Activated CD8-positive, alpha-beta memory T cell treated with anti-CD3 and anti-CD28 coated beads for 24 hours (primary cell): ENCODE data around the gene CAD.

Experiments used
- DNase-seq: peaks from one replicate; pipeline ENCODE4 v3.0.0-alpha.2; 2020

CAD gene

DNA sequence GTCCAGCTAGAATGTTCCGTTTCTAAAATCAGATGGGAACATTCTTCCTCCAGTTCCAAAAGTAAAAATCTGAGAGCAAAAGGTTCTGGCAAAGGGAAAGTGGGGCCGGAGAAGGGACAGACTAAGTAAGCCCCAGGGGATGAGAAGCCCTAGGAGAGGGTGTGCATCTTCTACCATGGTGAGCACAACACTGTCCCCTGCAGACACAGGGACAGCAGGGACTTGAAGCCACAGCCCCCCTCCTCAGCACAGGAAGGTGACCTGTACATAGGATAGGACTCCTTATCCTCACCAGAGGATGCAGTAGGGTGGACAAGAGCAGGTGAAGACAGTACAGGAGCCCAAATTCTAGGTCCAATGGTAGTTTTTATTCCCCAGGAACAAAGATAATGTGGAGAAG is 17.9 kb upstream of the CAD start:
- no peak for DNase-seq

DNA sequence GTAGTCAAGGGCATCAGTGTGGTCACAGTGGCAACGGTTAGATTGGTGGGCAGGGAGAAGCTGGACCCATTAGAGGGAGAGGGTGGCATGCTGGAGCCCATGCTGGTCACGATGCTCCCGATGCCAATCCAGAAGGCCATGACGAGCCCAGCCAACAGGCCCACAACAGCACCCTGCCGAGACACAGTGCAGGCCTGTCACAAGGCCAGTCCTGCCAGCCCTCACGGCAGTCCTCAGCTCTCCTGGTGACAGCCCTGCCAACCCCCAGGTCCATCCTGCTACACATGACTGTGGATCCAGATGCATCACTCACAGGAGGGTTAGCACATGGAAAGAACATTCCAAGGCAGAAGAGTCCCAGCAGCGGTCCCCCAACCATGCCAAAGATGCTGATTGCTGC is 15.5 kb upstream of the CAD start:
- no peak for DNase-seq

DNA sequence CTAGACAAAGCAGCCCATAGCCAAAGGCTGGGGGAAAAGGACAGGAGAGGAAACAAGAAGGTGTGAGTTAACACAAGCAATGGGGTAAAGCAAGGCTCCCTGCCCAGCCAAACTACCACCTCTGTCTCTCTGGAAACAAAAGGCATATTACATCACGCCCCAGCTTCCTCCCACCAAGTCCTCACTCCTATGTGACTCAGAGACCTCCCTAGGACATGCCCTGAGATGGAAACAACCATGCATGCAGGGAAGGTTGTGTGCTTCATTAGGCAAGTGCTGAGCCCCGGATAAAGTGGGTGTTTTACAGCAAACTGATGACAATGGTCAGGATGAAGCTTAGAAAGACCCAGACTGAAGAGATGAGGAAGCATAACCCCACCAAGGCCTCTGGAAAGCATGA is 14.3 kb upstream of the CAD start:
- DNase-seq = no peak

DNA sequence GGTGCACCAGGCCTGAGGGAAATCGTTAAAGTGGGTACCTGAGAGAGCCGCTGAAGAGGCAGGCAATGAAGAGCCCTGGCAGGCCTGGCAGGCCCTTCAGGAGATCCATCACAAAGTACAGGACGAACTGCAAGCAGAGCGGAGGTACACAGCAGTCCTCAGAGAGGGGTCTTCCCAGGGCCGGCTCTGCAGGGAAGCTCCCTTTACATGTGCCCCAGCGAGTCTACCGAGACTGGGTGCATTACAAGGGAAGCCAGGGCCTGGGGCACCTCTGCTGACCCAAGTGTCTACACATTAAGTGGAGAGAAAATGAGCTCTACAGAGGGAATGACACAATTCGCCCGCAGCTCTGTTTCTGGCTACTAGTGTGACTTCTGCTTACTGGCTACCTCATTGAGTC is 13.4 kb upstream of the CAD start:
- no peak for DNase-seq

DNA sequence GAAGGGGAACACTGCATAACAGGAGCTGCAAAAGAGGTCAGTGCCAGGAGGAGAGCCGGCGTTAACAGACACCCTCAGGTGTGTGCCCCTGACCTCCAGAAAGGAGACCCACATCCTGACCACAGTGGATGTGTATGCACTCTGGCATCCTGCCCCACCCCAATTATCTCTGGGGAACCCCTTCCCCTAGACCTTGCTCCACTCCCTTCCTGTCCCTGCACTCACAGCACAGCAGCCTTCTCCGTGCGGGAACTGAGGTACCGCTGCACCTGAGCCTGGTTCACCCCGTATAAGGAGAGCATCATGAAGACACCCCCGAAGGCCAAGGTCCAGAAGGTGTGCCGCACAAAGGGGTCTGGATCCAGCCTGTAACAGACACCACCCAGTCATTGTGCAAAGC is 12.6 kb upstream of the CAD start:
- no peak for DNase-seq

DNA sequence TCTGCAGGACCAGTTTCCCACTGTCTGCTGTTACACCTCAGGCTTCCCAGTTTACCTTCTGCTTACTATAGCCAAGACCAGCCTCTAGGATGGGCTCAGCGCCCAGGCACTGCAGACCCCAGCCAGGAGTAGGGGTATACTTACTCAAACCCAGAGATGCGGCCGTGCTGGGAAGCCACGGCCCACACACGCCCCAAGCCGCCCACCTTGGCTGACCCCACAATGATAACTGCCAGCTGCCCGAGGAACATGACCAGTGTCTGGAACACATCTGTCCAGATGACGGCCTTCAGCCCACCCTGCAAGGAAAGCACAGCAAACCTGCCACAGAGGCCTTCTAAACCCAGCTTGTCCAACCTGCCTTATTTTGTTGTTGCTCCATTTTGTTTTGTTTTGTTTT is 12.0 kb upstream of the CAD start:
- no peak for DNase-seq

DNA sequence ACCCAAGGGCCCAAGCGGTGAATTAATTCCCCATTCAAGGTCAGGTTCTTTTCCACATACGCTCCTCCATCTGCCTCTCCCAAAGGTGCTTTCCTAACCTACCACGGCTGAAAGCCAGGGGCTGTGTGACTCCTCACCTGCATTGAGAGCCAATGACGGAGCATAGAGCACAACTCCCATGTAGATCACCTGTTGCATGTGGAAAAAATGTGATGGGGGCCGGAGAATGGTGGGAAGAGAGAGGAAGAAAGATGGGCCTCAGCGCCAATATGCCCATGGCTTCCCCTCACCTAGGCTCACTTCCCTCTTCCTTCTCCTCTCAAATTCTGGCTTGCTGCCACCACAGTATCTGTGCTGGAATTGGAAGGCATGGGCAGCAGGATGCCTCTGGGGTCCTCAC is 10.8 kb upstream of the CAD start:
- no peak for DNase-seq

DNA sequence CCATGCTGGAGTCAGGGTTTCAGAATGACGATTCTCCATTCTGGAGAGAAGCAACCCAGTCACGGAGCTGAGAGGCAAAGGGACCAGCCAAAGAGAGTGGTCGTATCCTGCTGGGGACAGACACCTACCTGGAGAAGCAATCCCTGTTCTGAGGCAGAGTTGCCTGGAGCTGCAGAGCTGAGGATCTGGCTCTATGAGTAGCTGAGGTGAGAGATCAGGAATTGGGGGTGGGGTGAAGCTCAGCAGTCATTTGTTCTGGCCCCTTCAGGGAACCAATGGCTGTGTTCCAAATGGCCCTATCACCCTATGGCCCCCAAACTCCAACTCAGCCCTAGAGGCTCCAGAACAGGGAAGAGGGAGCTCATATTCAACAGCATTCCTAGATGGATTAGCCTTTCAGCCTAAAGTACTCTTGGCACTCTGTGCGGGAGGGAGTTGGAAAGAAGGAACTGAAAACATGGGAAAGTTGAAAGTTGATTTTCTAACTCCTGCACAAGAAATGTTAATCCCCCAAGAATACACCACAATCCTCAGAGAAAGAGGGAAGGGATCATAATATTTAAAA is 8.6 kb upstream of the CAD start:
- no peak for DNase-seq

DNA sequence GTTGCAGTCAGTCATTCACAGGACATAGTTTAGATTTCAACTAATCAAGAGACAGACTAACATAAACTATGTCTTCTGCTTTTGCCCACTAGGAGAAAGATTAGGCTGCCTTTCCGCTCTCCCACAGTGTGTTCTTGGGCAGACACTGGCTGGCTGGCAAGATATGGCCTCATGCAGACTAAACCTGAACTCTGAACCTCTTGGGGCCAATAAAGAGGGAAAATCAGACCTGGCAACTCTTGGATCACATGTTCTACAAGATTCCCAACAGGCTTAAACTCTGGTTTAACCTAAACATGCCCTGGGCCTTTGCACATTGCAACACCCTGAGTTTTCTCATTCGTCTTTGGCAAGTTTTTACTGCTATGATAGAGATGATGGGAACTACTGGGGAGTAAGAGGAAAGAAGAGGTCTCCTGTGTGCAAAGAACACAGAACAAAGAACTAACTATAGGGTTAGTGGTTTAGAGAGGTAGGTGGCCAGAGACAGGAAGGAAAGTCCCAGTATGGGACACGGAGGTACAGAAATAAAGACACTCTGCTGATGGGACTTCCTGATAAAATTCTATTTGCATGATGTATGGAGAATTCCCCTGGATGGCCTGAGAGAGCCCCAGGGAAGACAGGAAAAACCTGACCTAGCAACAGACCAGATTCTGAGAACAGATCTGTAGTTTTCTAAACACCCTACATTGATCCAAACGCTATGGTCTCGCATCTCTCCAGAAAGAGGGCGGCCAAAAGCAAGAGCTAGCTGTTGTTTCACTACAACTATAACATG is 7.4 kb upstream of the CAD start:
- DNase-seq = no peak

DNA sequence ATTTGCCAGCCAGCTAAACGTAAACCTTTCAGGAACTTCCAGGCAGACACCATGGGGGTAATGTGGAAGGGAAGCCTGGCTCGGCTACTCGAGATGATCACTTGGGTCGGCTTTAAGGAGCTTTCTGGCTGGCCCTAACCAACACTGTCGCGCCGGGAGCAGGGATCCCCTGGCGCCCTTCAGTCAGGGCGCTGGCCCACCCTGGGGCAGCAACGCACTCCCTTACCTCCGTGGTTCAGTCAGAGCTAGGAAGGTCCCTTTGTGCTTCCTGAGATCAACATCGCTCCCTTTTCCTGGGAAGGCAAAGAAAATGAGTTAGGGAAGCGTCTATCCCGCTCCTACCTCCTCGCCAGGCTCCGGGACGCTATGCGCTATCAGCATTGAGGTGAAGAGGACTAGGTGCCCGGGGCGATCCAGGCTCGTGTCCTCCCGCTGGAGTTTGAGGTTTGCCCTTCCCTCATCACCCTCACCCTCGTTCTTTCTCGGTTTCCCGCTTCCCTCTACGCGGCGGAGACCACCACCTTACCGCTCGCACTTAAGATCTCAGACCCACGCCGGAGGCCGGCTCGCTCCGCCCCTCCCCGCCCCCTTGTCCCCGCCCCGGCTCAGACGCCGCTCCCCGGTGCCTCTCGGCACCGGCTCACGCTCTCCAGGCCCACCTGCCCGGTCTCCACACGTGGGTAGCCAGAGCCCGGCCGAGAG is 5.8 kb upstream of the CAD start:
- no peak for DNase-seq

DNA sequence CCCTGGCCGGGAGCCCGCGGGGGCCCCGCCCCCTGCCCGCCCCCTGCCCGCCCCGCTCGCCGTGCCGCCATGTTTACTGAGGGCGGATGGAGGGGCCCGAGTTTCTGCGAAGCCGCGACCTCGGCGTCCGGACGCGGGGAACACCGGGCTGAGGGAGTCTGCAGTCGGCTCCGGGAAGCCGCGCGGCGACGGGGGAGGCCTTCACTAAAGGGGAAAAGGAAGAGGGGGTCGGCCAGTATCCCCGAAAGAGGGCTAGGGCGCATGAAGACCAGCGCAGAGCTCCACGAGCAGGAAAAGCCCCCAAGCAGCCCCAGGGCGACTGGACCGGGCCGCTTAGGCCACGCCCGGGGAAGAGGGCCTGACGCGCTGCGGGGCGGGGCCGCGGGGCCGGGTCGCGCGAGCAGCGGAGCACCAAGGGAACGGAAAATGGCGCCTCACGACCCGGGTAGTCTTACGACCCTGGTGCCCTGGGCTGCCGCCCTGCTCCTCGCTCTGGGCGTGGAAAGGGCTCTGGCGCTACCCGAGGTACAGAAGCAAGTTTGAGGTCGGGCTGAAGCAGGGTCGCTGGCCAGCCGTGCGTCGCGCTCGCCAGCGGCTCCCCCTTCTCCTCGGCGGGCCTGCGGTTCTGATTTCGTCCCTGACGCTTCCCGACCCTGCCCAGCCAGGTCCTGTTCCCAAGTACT is 5.1 kb upstream of the CAD start, which contains the start of the genes ATRAID and SLC5A6:
ATRAID (plus strand) TSS at position 99 of the 683 bp plus-strand sequence; CDS start at position 427, 328 bp downstream.
SLC5A6 (minus strand) TSS at position 326 of the 683 bp plus-strand sequence. CDS start 4,618 bp downstream, outside the sequence.
- peak; percentile 95 for DNase-seq

DNA sequence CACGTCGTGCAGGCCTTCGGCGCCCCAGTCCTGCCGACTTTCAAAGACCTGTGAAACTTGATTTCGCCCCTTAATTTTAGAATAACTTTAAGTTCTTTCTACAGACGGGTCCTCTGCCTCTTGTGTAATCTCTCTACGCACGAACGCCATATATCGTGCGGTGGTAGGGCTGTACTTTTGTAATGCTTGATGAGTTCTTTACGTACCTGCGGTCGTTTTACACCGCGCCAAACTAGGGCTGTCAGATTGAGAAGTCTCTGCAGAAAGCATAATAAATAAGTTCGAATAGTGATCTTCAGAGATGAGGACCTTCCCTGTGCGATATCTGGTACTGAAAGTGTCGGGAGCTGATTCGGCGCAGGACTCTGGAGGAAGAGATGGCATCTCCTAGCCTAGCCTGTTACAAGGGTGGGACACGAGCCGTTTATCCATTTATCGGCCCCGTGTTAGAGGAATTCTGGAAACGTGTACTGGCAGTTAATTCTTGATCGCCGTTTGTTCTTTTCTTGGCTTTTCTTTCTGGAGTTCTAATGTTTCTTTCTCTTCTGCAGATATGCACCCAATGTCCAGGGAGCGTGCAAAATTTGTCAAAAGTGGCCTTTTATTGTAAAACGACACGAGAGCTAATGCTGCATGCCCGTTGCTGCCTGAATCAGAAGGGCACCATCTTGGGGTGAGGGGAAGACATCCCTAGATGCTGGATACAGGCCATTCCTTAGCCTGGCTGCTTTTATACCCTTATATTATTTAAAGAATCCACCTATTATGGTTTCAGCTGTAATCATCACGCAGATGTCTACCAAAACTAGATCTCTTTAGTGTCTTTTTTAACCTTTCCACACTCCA is 4.3 kb upstream of the CAD start:
- DNase-seq = no peak

DNA sequence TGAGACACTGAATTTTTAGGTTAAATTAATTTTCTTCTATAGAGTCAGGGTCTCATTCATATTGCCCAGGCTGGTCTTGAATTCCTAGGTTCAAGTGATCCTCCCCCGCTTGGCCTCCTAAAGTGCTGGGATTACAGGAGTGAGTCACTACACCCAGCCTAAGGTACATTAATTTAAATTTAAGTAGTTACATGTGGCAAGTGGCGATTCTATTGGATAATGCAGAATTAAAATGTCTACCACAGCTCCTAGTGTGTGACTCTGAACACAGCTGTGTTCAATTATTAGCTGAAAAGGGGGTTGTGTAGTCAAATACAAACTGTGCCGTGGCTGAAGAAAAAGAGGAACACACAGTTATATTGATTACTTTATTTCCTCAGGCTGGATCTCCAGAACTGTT is 2.2 kb upstream of the CAD start:
- DNase-seq = no peak

DNA sequence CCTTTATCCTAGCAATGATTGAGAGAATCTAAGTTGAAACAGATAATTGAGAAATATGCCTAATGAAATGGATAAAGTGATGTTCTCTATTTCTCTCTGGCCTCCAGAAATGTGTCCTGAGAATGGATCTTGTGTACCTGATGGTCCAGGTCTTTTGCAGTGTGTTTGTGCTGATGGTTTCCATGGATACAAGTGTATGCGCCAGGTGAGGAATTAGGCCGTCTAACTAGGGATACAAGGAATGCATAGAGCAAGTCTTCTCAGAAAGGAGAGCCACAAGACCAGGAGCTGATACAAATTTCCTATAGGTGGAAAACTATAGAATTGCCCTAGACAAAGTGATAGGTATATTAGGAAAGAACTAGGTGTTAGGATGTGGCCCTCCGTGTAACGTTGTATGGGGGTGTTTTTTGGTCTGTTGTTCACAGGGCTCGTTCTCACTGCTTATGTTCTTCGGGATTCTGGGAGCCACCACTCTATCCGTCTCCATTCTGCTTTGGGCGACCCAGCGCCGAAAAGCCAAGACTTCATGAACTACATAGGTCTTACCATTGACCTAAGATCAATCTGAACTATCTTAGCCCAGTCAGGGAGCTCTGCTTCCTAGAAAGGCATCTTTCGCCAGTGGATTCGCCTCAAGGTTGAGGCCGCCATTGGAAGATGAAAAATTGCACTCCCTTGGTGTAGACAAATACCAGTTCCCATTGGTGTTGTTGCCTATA is 592 bp upstream of the CAD start:
- no peak for DNase-seq

DNA sequence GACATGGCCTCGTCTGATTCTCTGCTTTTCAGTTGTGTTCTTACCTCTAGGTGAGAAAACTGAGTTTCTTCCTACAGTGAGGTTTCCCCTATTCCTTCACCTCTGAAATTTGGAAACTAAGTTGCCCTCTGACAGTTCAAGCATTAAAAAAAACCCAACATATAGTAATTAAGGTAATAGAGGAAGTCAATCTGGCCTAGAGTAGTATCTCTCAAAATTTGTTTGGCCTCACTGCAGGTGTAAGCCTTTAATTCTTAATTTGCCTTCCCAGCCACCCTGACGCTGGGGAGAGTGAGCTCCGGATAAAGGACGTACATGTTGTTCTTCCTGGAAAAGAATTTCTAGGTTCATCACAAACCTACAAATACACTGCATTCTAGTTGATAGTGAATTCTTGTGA is 1.4 kb downstream of the CAD start:
- no peak for DNase-seq

DNA sequence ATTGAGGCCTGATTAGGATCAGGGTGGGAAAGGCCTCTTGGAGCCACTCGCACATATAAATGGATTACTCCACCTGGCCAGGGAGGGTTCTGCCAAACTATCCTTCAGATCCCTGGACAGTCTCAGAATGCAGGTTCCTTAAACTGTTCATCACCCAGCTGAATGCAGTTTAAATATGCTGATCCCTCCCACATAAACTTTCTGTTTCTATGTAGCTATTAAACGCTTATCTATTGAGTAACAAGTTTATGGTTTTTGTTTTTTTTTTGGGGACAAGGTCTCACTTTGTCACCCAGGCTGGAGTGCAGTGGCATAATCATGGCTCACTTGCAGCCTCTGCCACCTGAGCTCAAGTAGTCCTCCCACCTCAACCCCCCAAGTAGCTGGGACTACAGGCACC is 1.9 kb downstream of the CAD start:
- DNase-seq = no peak

DNA sequence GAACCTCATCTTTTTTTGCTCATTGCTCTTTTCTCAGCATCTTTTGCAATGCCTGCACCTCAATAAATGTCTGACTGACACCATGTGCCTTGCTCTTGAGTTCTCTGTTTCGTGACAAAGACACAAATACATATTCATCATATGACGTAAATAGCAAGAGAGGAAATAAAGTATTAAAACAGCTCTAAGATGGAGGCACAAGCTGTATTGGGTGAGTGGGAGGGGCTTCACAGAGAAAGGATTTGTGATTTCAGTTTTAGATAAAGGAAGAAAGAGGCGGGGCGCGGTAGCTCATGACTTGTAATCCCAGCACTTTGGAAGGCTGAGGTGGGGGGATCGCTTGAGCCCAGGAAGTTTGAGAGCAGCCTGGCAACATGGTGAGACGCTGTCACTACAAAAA is 2.9 kb downstream of the CAD start:
- DNase-seq = no peak

DNA sequence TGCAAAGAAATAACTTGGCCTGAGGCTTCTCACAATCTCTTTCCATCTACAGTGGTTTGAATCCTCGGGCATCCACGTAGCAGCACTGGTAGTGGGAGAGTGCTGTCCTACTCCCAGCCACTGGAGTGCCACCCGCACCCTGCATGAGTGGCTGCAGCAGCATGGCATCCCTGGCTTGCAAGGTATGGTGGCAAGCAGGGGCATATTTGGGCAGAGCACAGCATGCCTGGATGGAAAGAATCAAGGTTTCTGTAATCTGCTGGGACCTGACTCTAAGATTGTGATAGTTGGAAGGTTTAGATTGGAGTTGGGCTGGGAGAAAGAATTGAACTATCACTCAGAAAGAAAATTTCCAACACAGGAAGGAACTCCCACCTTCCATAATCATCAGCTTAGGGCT is 4.0 kb downstream of the CAD start:
- DNase-seq = no peak

DNA sequence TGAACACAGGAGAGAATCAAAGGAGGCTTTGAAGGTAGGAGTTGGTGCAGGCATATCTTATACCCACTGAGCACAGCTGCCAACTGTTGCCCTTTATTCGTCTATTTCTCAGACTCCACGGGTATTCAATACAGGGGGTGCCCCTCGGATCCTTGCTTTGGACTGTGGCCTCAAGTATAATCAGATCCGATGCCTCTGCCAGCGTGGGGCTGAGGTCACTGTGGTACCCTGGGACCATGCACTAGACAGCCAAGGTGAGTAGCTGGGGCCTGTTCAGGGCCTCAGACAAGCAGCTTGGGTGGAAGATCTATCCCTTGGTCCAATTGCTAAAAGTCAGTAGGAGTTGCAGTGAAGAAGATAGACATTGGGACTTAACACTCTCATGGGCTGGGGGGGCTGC is 5.2 kb downstream of the CAD start:
- DNase-seq = no peak

DNA sequence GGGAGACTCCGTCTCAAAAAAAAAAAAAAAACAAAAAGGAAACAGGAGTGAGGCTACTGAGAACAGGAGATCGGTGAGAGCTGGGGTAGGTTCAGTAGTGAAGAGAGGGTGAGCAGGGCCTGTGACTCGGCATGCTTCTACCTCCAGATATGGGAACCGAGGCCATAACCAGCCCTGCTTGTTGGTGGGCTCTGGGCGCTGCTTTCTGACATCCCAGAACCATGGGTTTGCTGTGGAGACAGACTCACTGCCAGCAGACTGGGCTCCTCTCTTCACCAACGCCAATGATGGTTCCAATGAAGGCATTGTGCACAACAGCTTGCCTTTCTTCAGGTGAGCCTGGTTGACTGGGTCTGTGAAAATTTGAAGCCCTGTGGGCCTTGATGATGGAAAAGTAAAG is 6.2 kb downstream of the CAD start:
- DNase-seq = no peak

DNA sequence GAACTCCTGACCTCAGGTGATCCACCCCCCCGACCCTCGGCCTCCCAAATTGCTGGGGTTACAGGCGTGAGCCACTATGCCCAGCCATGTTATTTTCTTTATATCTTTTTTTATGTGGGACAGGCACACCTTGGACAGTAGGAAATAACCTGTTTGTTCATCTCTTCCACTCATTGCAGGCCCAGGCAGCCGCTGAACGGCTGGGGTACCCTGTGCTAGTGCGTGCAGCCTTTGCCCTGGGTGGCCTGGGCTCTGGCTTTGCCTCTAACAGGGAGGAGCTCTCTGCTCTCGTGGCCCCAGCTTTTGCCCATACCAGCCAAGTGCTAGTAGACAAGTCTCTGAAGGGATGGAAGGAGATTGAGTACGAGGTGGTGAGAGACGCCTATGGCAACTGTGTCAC is 8.4 kb downstream of the CAD start:
- no peak for DNase-seq

DNA sequence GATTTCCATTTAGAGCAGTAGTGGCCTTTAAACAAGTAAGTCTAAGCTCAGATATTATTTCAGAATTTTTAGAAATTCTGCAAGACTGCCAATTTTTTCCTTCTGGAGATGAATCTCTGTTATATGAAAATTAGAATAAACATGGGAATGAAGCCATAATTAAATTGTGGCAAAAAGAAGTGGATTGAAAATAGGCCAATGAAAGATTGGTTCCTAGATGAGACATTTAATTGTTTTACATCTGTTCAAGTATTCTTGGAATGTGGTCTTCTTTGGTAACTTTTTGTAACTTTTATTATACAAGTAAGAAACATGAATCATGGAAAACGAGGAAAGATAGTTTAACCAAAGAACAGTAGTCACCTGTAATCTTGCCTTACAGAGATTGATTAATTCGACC is 10.3 kb downstream of the CAD start:
- no peak for DNase-seq
